K562 (cell line): Measurements from ENCODE around the gene NXN. TPM values are rescaled to one million over a fixed set of nuclear protein-coding genes. Genes with fewer than 3 reads are reported as not detected.

Experiments
- BCOR ChIP-seq: fragments of 450-650 bp; IDR thresholded peaks from 2 replicates; pipeline ENCODE4 v1.6.1; 2016
- E2F3 ChIP-seq: fragments of 250-450 bp; sonication (Bioruptor Pico); IDR thresholded peaks from 2 replicates; pipeline ENCODE4 v1.4.0; 2020; ENCODE audit warnings: mild to moderate bottlenecking
- JUN ChIP-seq, 2 experiments: sonication (generic) in 1 of 2; formaldehyde crosslinking in 1 of 2; IDR thresholded peaks; 2 replicates each; pipeline versions ENCODE4 v1.6.1 to v1.8.0; 2012 to 2022; ENCODE audit warnings: borderline replicate concordance in 2 of 2, mild to moderate bottlenecking in 2 of 2, improper control_type of control experiment in 1 of 2, low read depth in 1 of 2, low read length in 1 of 2, missing genetic modification reagents in 1 of 2
- MAFF ChIP-seq: IDR thresholded peaks from 2 replicates; pipeline ENCODE4 v1.6.1; 2012; ENCODE audit warnings: low read length, improper control_type of control experiment
- MAZ ChIP-seq, 2 experiments: fragments of 450-650 bp in 1 of 2; sonication (generic) in 1 of 2; formaldehyde crosslinking; IDR thresholded peaks in 1 of 2; conservative IDR thresholded peaks in 1 of 2; 2 replicates each; pipeline versions ENCODE4 v1.4.0 to v1.5.0; 2020; ENCODE audit warnings: mild to moderate bottlenecking in 1 of 2, missing genetic modification reagents in 1 of 2
- MCM5 ChIP-seq: fragments of 450-650 bp; IDR thresholded peaks from 2 replicates; pipeline ENCODE4 v1.6.1; 2016; ENCODE audit warnings: low read depth
- SMARCC2 ChIP-seq: fragments of 450-650 bp; IDR thresholded peaks from 2 replicates; pipeline ENCODE4 v1.6.1; 2017; ENCODE audit warnings: antibody characterized with exemption, moderate library complexity, mild to moderate bottlenecking, low read depth
- ZFX ChIP-seq: sonication (generic); formaldehyde crosslinking; IDR thresholded peaks from 2 replicates; pipeline ENCODE4 v1.8.0; 2022; ENCODE audit warnings: mild to moderate bottlenecking, missing genetic modification reagents, moderate library complexity
- polyA plus RNA-seq, 8 experiments: library from polyadenylated mRNA; depleted of rRNA in 4 of 8; stranded (reverse) in 5 of 8; unstranded in 3 of 8; fragments of >200 nt; fragmentation: Nextera tagmentation in 2 of 8; fragmentation: Illumina TruSeq in 1 of 8; extraction: Ambion mirVana in 2 of 8; extraction: Trizol in 1 of 8; gene quantifications; 2 replicates each; pipeline versions ENCODE4 v1.2.1 to v1.2.3, GENCODE V29; 2011 to 2014; ENCODE audit warnings: inconsistent platforms in 1 of 8, missing spikeins in 1 of 8
- total RNA-seq, 7 experiments: library from RNA; depleted of rRNA in 6 of 7; stranded (reverse); fragments of >200 nt in 6 of 7; fragmentation: Illumina TruSeq in 2 of 7; extraction: Trizol in 2 of 7; gene quantifications; 2 replicates each; pipeline versions ENCODE4 v1.2.1 to v1.2.3, GENCODE V29; 2011 to 2021; ENCODE audit warnings: low replicate concordance in 1 of 7
- TF ChIP-seq, protein P1 (sequence below), 2 experiments: fragments of 450-650 bp; formaldehyde crosslinking in 1 of 2; IDR thresholded peaks; 2 replicates each; pipeline versions ENCODE4 v1.4.0 to v1.6.1; 2014 to 2020; ENCODE audit warnings: mild to moderate bottlenecking in 2 of 2, borderline replicate concordance in 1 of 2, low read depth in 1 of 2
- TF ChIP-seq, protein P2 (sequence below): fragments of 250-450 bp; sonication (Bioruptor Pico); IDR thresholded peaks from 2 replicates; pipeline ENCODE4 v1.9.0; 2021; ENCODE audit warnings: mild to moderate bottlenecking, inconsistent platforms
- TF ChIP-seq, protein P3 (sequence below): sonication (generic); formaldehyde crosslinking; IDR thresholded peaks from 2 replicates; pipeline ENCODE4 v1.8.0; 2022; ENCODE audit warnings: missing genetic modification reagents, mild to moderate bottlenecking, moderate library complexity, borderline replicate concordance
- TF ChIP-seq, protein P4 (sequence below): fragments of 450-650 bp; conservative IDR thresholded peaks from 2 replicates; pipeline ENCODE4 v1.6.1; 2016; ENCODE audit warnings: missing genetic modification characterization, low read depth, mild to moderate bottlenecking, control low read depth, missing compliant biosample characterization

Gene NXN
- total and polyA plus RNA-seq, 9 of the 15 experiments (the other 6 are each of a cell fraction or from before 2014, with no cell fraction given): 0.08 to 0.39 (median 0.29) TPM; not detected in 5

DNA sequence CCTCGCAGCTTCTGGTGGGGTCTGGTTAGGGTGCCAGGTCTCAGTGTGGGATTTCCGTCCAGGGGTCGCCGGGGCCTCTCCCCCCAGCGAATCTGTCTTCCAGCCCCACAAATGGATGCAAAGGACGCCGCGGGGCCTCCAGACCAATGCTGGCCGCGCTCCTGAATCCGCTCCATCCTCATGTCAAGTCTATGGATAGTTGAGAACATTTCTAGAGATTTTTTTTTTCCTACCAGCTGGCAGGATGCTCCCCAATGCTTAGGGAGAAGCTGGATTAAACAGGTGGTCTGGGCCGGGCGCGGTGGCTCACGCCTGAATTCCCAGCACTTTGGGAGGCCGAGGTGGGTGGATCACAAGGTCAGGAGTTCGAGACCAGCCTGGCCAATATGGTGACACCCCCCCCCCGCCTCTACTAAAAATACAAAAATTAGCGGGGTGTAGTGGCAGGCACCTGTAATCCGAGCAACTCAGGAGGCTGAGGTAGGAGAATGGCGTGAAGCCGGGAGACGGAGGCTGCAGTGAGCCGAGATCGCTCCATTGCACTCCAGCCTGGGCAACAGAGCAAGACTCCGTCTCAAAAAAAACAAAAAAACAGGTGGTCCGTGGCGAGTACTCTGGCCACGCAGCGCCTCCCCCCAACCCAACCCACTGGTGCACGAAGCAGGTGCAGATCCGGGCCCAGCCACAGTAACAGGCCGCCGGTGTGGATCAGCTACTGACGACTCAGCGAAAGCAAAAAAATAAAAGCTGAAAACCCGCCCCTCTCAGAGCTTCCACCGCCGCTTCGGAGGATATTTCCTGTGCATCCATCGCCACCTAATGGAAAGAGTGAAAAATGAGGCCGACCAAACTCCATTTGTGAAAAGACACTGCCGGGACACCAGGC is 1.1 kb upstream of the NXN start (continued):
- TF ChIP-seq, protein P1, sequence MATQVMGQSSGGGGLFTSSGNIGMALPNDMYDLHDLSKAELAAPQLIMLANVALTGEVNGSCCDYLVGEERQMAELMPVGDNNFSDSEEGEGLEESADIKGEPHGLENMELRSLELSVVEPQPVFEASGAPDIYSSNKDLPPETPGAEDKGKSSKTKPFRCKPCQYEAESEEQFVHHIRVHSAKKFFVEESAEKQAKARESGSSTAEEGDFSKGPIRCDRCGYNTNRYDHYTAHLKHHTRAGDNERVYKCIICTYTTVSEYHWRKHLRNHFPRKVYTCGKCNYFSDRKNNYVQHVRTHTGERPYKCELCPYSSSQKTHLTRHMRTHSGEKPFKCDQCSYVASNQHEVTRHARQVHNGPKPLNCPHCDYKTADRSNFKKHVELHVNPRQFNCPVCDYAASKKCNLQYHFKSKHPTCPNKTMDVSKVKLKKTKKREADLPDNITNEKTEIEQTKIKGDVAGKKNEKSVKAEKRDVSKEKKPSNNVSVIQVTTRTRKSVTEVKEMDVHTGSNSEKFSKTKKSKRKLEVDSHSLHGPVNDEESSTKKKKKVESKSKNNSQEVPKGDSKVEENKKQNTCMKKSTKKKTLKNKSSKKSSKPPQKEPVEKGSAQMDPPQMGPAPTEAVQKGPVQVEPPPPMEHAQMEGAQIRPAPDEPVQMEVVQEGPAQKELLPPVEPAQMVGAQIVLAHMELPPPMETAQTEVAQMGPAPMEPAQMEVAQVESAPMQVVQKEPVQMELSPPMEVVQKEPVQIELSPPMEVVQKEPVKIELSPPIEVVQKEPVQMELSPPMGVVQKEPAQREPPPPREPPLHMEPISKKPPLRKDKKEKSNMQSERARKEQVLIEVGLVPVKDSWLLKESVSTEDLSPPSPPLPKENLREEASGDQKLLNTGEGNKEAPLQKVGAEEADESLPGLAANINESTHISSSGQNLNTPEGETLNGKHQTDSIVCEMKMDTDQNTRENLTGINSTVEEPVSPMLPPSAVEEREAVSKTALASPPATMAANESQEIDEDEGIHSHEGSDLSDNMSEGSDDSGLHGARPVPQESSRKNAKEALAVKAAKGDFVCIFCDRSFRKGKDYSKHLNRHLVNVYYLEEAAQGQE (IDR thresholded peaks at IDR 0.05; ENCODE audit: borderline replicate concordance): peak; percentile 49; the same call in 1 of the 2 replicates
- TF ChIP-seq, protein P1 (CRISPR knock-in tag; IDR thresholded peaks at IDR 0.05; ENCODE audit: low read depth): no peak
- TF ChIP-seq ZFX (CRISPR knock-in tag) (0 out of 2 replicates have a peak, but pooled peaks have one; percentile 17), MCM5 (no peak), E2F3 (CRISPR knock-in tag) (no peak), JUN (IDR thresholded peaks at IDR 0.05; ENCODE audit: borderline replicate concordance, low read depth, low read length) (no peak), JUN (CRISPR knock-in tag; IDR thresholded peaks at IDR 0.05; ENCODE audit: borderline replicate concordance) (no peak), MAFF (no peak), MAZ (CRISPR knock-in tag; conservative IDR thresholded peaks at IDR 0.05 in 1 of 2, IDR thresholded peaks at IDR 0.05 in 1 of 2) (0 out of 4 replicates have a peak, but pooled peaks of 1 of the 2 experiments have one; percentile 22), SMARCC2 (no peak), BCOR (peak; percentile 36; the same call in 1 of the 2 replicates)
- TF ChIP-seq, protein P2, sequence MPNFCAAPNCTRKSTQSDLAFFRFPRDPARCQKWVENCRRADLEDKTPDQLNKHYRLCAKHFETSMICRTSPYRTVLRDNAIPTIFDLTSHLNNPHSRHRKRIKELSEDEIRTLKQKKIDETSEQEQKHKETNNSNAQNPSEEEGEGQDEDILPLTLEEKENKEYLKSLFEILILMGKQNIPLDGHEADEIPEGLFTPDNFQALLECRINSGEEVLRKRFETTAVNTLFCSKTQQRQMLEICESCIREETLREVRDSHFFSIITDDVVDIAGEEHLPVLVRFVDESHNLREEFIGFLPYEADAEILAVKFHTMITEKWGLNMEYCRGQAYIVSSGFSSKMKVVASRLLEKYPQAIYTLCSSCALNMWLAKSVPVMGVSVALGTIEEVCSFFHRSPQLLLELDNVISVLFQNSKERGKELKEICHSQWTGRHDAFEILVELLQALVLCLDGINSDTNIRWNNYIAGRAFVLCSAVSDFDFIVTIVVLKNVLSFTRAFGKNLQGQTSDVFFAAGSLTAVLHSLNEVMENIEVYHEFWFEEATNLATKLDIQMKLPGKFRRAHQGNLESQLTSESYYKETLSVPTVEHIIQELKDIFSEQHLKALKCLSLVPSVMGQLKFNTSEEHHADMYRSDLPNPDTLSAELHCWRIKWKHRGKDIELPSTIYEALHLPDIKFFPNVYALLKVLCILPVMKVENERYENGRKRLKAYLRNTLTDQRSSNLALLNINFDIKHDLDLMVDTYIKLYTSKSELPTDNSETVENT: no peak
- TF ChIP-seq, protein P3, sequence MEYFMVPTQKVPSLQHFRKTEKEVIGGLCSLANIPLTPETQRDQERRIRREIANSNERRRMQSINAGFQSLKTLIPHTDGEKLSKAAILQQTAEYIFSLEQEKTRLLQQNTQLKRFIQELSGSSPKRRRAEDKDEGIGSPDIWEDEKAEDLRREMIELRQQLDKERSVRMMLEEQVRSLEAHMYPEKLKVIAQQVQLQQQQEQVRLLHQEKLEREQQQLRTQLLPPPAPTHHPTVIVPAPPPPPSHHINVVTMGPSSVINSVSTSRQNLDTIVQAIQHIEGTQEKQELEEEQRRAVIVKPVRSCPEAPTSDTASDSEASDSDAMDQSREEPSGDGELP (CRISPR knock-in tag): no peak
- TF ChIP-seq, protein P4, sequence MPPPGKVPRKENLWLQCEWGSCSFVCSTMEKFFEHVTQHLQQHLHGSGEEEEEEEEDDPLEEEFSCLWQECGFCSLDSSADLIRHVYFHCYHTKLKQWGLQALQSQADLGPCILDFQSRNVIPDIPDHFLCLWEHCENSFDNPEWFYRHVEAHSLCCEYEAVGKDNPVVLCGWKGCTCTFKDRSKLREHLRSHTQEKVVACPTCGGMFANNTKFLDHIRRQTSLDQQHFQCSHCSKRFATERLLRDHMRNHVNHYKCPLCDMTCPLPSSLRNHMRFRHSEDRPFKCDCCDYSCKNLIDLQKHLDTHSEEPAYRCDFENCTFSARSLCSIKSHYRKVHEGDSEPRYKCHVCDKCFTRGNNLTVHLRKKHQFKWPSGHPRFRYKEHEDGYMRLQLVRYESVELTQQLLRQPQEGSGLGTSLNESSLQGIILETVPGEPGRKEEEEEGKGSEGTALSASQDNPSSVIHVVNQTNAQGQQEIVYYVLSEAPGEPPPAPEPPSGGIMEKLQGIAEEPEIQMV (tag): no peak
